Upper lobe of left lung (tissue), 6 donors: ENCODE results near the gene AMPD3. TPM values are rescaled to one million over a fixed set of nuclear protein-coding genes. Genes with fewer than 3 reads are reported as not detected.

Experiments used
- ATAC-seq, 2 donors: fragments of 200-7000 bp; cut with Tn5 transposase; one replicate each; pipeline ENCODE4 v1.9.1; 2022; ENCODE audit warnings: mild to moderate bottlenecking in 2 of 2, moderate library complexity in 2 of 2; ENCODE audit not compliant: low FRiP score in 2 of 2
- DNase-seq, 2 donors: peaks; one replicate each; pipeline ENCODE4 v3.0.0-alpha.2; 2019 to 2020
- H3K27ac ChIP-seq, 4 donors: fragments of 200-600 bp; sonication (generic); one replicate each; pipeline ENCODE4 v1.5.1; 2016 to 2019
- H3K27me3 ChIP-seq, 4 donors: fragments of 200-600 bp; sonication (generic); one replicate each; pipeline ENCODE4 v1.5.1; 2017 to 2019
- H3K36me3 ChIP-seq, 4 donors: fragments of 200-600 bp; sonication (generic); one replicate each; pipeline ENCODE4 v1.5.1; 2016 to 2019
- H3K4me1 ChIP-seq, 4 donors: fragments of 200-600 bp; sonication (generic); one replicate each; pipeline ENCODE4 v1.5.1; 2018 to 2019
- H3K4me3 ChIP-seq, 4 donors: fragments of 200-600 bp; sonication (generic); one replicate each; pipeline ENCODE4 v1.5.1; 2017 to 2019; ENCODE audit warnings: mild to moderate bottlenecking in 2 of 4, moderate library complexity in 1 of 4
- H3K9me3 ChIP-seq, 4 donors: fragments of 200-600 bp; sonication (generic); one replicate each; pipeline ENCODE4 v1.5.1; 2018 to 2019
- EP300 ChIP-seq, 4 donors: sonication (generic); formaldehyde crosslinking; IDR thresholded peaks; one replicate each; pipeline ENCODE4 v1.5.1; 2017; ENCODE audit warnings: antibody characterized with exemption in 4 of 4, control low read depth in 2 of 4
- POLR2A ChIP-seq, 4 donors: fragments of 450-650 bp; IDR thresholded peaks; one replicate each; pipeline ENCODE4 v1.5.1; 2016 to 2017; ENCODE audit warnings: antibody characterized with exemption in 4 of 4, mild to moderate bottlenecking in 2 of 4
- POLR2AphosphoS5 ChIP-seq, 2 donors: sonication (generic); formaldehyde crosslinking; IDR thresholded peaks; one replicate each; pipeline ENCODE4 v1.5.1; 2017; ENCODE audit warnings: antibody characterized with exemption in 2 of 2
- WGBS, 2 donors: methylation state at CpG; one replicate each; pipeline ENCODE4 v1.1.5; 2017 to 2018; 5-methylcytosine and 5-hydroxymethylcytosine counted together
- total RNA-seq, 6 donors: library from RNA; depleted of rRNA in 4 of 6; stranded (reverse); fragments of >200 nt in 4 of 6; gene quantifications; one replicate each; pipeline versions ENCODE4 v1.1.0 to v1.2.1, GENCODE V29; 2016 to 2021
- TF ChIP-seq, protein P1 (sequence below), 6 experiments: fragments of 450-650 bp in 4 of 6; fragments of 200-600 bp in 2 of 6; sonication (generic) in 2 of 6; IDR thresholded peaks; one replicate each; pipeline ENCODE4 v1.5.1; 2016 to 2019; ENCODE audit warnings: antibody characterized with exemption in 6 of 6
- donor health status: DM: no; HTN: no; CAD: no; lungs with moderate emphysema.
- donor health status: DM: no; HTN: yes; CAD: no; lungs with severe emphysema.

AMPD3 gene
- total RNA-seq, 6 donors from 2014 or later, result 5.4 to 49.2 (median 9.3) TPM

DNA sequence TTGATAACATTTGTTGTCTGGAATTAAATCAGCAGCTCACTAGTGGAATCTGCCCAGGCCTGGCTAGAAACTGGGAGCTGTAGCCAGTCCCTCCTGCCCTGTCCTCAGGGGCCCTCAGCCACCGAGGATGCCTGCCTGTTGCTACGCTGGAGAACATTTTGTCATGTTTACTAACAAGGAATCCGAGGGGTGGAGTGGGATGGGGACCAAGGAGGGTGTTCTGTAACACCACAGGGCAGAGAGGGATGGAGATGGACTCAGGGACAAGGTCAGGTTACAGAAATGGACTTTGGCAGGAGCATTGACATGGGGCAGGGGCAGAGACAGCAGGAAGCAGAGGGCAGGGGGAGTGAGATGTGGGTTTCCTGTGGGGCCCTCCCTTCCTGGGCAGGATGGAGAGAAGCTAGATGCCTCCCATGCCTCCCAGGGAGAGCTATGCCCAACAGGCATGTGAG, 45.8 kb upstream of the AMPD3 start:
- no peak for ATAC-seq
- peaks cover 15 to 31% (median 20%) of the 10 kb centered on the region in 4 donors for H3K4me1 ChIP-seq
- DNase-seq, result no peak
- 40% methylated on average over 3 of the region's 3 CpGs for WGBS, 2 donors
- H3K9me3 ChIP-seq, result no peaks in the 10 kb centered on the region
- peak overlapping the region in 1 of 4 donors; percentile 13 for H3K27ac ChIP-seq
- H3K27me3 ChIP-seq, result no peaks in the 10 kb centered on the region
- H3K4me3 ChIP-seq, result no peak overlapping the region
- TF ChIP-seq POLR2AphosphoS5 (IDR thresholded peaks at IDR 0.05) (peak in 1 of 2 donors; percentile 16), EP300 (IDR thresholded peaks at IDR 0.05) (no peak)
- no peaks in the 10 kb centered on the region for H3K36me3 ChIP-seq

DNA sequence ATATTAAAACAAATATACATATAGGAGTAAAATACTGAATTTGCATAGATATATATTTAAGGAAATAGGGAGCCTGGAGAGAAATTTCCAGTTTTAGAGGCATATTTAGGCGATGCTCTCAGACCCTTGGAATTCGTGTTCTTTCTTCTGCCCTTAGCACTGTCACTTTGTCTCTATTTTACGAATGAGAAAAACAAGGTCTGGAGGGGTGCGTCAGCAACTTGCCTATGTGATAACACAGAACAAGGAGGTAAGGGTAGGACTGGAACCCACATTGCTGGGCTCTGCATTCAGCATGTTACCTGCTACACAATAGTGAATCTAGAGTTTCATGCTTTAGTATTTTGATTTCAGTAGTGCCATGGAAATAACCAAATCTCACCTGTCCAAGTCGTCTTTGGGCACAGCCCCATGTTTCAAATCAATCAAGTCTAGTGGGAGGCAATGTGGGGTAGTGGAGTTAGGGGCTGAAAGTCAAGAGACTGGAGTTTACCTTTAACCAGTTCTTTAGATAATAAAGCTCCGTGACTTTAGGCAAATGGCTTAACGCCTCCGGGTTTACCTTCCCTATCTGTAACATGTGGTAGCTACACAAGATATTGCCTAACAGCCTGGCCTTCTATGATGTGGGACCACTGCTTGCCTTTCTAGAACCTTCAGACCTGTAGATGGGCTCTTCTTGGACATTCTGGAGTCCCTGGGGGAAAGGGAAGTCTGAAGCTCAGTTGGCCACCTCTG, 44.8 kb upstream of the AMPD3 start:
- H3K36me3 ChIP-seq, result no peaks in the 10 kb centered on the region
- no peak for TF ChIP-seq POLR2AphosphoS5 (IDR thresholded peaks at IDR 0.05)
- TF ChIP-seq EP300 (IDR thresholded peaks at IDR 0.05), result no peak
- no peak for TF ChIP-seq POLR2A (IDR thresholded peaks at IDR 0.05)
- H3K9me3 ChIP-seq, result no peaks in the 10 kb centered on the region
- H3K27ac ChIP-seq, result no peak overlapping the region
- DNase-seq (no peak), ATAC-seq (no peak)
- 85 to 92% methylated on average over 8 of the region's 8 CpGs for WGBS, 2 donors
- H3K4me1 ChIP-seq, result peaks cover 22 to 41% (median 26%) of the 10 kb centered on the region in 4 donors
- H3K4me3 ChIP-seq, result no peak overlapping the region
- H3K27me3 ChIP-seq, result no peaks in the 10 kb centered on the region

DNA sequence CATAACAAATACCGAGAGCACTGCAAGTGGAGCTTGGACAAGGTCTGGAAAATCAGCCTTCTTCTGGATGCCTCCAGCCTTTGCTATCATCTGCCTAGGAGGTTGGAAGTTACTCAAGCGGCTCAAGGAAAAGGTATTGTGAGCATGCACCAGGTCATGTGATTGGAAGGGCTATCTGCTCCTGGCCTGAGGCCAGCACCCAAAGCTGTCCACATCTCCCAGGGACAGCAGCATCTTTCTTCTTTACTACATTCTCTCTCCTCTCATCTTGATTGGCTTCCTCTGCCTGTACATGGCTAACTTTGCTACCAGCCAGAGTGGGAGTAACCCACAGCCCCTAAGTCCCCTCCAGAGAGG, 44.2 kb upstream of the AMPD3 start:
- TF ChIP-seq POLR2AphosphoS5 (IDR thresholded peaks at IDR 0.05) (no peak), POLR2A (IDR thresholded peaks at IDR 0.05) (no peak), EP300 (IDR thresholded peaks at IDR 0.05) (no peak)
- TF ChIP-seq, protein P1, sequence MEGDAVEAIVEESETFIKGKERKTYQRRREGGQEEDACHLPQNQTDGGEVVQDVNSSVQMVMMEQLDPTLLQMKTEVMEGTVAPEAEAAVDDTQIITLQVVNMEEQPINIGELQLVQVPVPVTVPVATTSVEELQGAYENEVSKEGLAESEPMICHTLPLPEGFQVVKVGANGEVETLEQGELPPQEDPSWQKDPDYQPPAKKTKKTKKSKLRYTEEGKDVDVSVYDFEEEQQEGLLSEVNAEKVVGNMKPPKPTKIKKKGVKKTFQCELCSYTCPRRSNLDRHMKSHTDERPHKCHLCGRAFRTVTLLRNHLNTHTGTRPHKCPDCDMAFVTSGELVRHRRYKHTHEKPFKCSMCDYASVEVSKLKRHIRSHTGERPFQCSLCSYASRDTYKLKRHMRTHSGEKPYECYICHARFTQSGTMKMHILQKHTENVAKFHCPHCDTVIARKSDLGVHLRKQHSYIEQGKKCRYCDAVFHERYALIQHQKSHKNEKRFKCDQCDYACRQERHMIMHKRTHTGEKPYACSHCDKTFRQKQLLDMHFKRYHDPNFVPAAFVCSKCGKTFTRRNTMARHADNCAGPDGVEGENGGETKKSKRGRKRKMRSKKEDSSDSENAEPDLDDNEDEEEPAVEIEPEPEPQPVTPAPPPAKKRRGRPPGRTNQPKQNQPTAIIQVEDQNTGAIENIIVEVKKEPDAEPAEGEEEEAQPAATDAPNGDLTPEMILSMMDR (IDR thresholded peaks at IDR 0.05), result no peak
- H3K4me3 ChIP-seq, result no peak overlapping the region
- no peaks in the 10 kb centered on the region for H3K36me3 ChIP-seq
- 89 to 100% methylated on average over 1 to 2 of the region's 2 CpGs for WGBS, 2 donors
- no peaks in the 10 kb centered on the region for H3K9me3 ChIP-seq
- H3K27me3 ChIP-seq, result no peaks in the 10 kb centered on the region
- ATAC-seq (no peak), DNase-seq (no peak)
- H3K4me1 ChIP-seq, result peaks cover 22 to 43% (median 27%) of the 10 kb centered on the region in 4 donors
- H3K27ac ChIP-seq, result no peak overlapping the region

DNA sequence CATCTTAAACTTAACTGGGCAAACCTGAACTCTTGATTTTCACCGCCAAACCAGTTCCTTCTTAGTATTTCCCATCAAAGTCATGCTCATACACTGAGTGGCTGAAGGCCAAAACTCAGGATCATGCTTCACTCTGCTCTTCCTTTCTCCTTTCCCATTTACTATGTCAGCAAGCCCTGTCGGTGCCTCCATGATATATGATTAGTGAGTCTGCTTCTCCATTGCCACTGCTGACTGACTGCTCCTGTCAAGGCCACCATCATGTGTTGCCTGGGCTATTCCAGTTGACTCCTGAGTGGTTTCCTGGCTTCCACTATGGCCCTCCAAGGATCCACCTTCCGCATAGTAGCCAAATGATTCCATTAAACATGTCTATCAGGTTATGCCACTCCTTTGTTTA, 42.8 kb upstream of the AMPD3 start:
- TF ChIP-seq, protein P1 (IDR thresholded peaks at IDR 0.05), result no peak
- TF ChIP-seq POLR2A (IDR thresholded peaks at IDR 0.05) (no peak), EP300 (IDR thresholded peaks at IDR 0.05) (no peak), POLR2AphosphoS5 (IDR thresholded peaks at IDR 0.05) (no peak)

DNA sequence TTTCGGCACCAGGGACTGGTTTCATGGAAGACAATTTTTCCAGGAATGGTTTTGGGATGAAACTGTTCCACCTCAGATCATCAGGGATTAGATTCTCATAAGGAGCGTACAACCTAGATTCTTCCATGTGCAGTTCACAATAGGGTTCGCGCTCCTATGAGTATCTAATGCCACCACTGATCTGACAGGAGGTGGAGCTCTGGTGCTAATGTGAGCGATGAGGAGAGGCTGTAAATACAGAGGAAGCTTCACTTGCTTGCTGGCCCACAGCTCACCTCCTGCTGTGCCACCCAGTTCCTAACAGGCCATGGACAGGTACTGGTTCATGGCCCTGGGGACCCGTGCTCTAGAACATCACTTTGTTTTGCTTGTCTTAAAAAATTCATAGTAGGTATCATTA, 41.8 kb upstream of the AMPD3 start:
- DNase-seq (peak in 1 of 2 donors; percentile 47), ATAC-seq (no peak)
- TF ChIP-seq POLR2A (IDR thresholded peaks at IDR 0.05), result no peak
- TF ChIP-seq POLR2AphosphoS5 (IDR thresholded peaks at IDR 0.05), result no peak
- TF ChIP-seq EP300 (IDR thresholded peaks at IDR 0.05), result no peak
- TF ChIP-seq, protein P1 (IDR thresholded peaks at IDR 0.05), result peak in 2 of 6 experiments; percentile 6 to 31
- Histone ChIP-seq H3K27ac (no peak overlapping the region), H3K4me3 (no peak overlapping the region), H3K36me3 (no peaks in the 10 kb centered on the region), H3K9me3 (no peaks in the 10 kb centered on the region), H3K27me3 (no peaks in the 10 kb centered on the region), H3K4me1 (peaks cover 9 to 25% (median 16%) of the 10 kb centered on the region in 4 donors)
- WGBS, 2 donors, result 58 to 63% methylated on average over 6 of the region's 6 CpGs

More for the DNA sequence above, 42.8 kb upstream of the AMPD3 start:
- no peak for ATAC-seq
- H3K27ac ChIP-seq, result no peak overlapping the region
- H3K4me1 ChIP-seq, result peaks cover 11 to 29% (median 19%) of the 10 kb centered on the region in 4 donors
- no peak overlapping the region for H3K4me3 ChIP-seq
- DNase-seq, result no peak
- 81 to 96% methylated on average over 3 of the region's 3 CpGs for whole genome bisulfite sequencing, 2 donors
- no peaks in the 10 kb centered on the region for H3K27me3 ChIP-seq
- no peaks in the 10 kb centered on the region for H3K9me3 ChIP-seq
- no peaks in the 10 kb centered on the region for H3K36me3 ChIP-seq
